HuH-7.5 (cell line): ENCODE results near the gene GATA2.

Experiments
- DNase-seq: peaks from one replicate; pipeline ENCODE4 v3.0.0; 2011; ENCODE audit warnings: low spot score

Gene GATA2

GRCh38 chr3:128432971-128433836, 59.8 kb downstream of the GATA2 start:
- DNase-seq = peak; percentile 53

- peak; percentile 64 for DNase-seq
Measured at GRCh38 chr3:128432301-128432970, 60.6 kb downstream of the GATA2 start.

- no peak for DNase-seq
Measured at GRCh38 chr3:128431803-128432300, 61.1 kb downstream of the GATA2 start.

- DNase-seq = no peak
Measured at GRCh38 chr3:128430731-128431130, 62.3 kb downstream of the GATA2 start.

- DNase-seq = no peak
Measured at GRCh38 chr3:128430301-128430700, 62.7 kb downstream of the GATA2 start.

- no peak for DNase-seq
Measured at GRCh38 chr3:128429751-128430150, 63.2 kb downstream of the GATA2 start.
